MM.1S (cell line): ENCODE data around the gene TPRN.

Experiments used
- CTCF ChIP-seq: fragments of 300-600 bp; sonication (generic); IDR thresholded peaks from 2 replicates; pipeline ENCODE4 v1.5.1; 2016; ENCODE audit warnings: antibody characterized with exemption, low read length, mixed read lengths
- EZH2 ChIP-seq: fragments of 300-600 bp; sonication (generic); optimal IDR thresholded peaks from 2 replicates; pipeline ENCODE3; 2017; ENCODE audit warnings: low read depth, mild to moderate bottlenecking, antibody characterized with exemption, low read length, mixed read lengths

GRCh38 chr9:137168904-137169856 is 31.4 kb downstream of the TPRN start:
- no peak for TF ChIP-seq CTCF
- no peak for TF ChIP-seq EZH2
